Heart left ventricle (tissue), 13 donors: ENCODE measurements around the gene LRMDA.

Experiments used
- CTCF ChIP-seq, 12 donors: fragments of 200-600 bp; sonication (generic) in 4 of 12; IDR thresholded peaks; one replicate each; pipeline versions ENCODE4 v1.5.0 to v1.8.0; 2018 to 2022; ENCODE audit warnings: antibody characterized with exemption in 12 of 12, mild to moderate bottlenecking in 5 of 12
- POLR2A ChIP-seq, 2 donors: fragments of 450-650 bp; IDR thresholded peaks; one replicate each; pipeline ENCODE4 v1.6.1; 2017; ENCODE audit warnings: antibody characterized with exemption in 2 of 2, mild to moderate bottlenecking in 2 of 2, moderate library complexity in 2 of 2
- donor health status: ischemic (EF 13 %, LVEDD 7.1; RV severe dilation, severe dysfunction).
- donor health status: DM: no; HTN: yes; CAD: no.
- donor health status: DM: no; HTN: no; CAD: no.
- donor health status: ischemic (EF 25% LVEDD 6.9; RV normal size, moderate dysfunction).
- donor health status: ischemic (EF 25% LVEDD 5.7; RV mildly dilated, moderate dysfunction).
- donor health status: ischemic (EF 35%, LVEDD 5.7; RV mildly dilated, moderate dysfunction).
- donor health status: nonischemic (EF 11% LVEDD 7.7; RV severe dilation, severe dysfunction).
- donor health status: DM: yes; HTN: yes; CAD: no.
- donor health status: PGD.
- donor health status: ischemic (EF 29% LVEDD 5.4; RV normal size, mild dysfunction).
- donor health status: nonischemic (EF 23%, LVEDD 6.1; RV moderate dilation, normal function).

DNA sequence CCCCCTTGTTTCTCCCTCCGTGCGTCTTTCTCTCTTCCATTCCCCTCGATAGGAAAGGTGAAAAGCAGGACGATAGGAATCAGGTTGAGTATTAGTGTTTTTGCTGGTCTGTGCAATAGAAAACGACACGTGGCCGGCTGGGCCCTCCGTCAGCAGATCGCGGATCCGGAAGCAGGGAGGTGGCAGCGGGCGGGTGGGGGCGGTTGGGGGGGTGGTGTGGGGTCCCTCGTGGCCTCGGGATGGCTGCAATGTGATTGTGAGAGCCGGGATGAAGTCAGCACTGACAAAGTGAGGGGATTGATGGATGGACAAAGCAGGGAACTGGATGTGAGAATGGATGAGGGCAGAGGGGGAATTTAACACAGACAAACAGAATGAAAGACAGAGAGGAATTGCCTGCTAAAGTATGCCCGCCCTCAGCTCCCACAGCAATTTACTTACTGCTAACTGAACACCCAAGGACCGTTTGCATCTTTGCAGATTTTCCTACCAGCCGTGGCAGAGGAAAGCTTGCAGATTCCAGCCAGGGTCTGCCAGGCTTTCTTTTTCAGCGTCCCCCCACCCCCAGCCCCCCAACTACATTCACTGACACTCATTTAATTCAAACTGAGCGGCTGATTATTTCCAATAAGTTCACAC, 280.9 kb downstream of the LRMDA start:
- no peak for TF ChIP-seq POLR2A (IDR thresholded peaks at IDR 0.05)
- no peak for TF ChIP-seq CTCF (IDR thresholded peaks at IDR 0.05)
